ENCODE measurements around the gene GPATCH2L.

GPATCH2L gene

GRCh38 chr14:76115010-76115422 lies 36.7 kb upstream of the GPATCH2L start:
- TF ChIP-seq ZFX (IDR thresholded peaks at IDR 0.05; ENCODE audit: borderline replicate concordance): no peak
- TF ChIP-seq, protein P1, sequence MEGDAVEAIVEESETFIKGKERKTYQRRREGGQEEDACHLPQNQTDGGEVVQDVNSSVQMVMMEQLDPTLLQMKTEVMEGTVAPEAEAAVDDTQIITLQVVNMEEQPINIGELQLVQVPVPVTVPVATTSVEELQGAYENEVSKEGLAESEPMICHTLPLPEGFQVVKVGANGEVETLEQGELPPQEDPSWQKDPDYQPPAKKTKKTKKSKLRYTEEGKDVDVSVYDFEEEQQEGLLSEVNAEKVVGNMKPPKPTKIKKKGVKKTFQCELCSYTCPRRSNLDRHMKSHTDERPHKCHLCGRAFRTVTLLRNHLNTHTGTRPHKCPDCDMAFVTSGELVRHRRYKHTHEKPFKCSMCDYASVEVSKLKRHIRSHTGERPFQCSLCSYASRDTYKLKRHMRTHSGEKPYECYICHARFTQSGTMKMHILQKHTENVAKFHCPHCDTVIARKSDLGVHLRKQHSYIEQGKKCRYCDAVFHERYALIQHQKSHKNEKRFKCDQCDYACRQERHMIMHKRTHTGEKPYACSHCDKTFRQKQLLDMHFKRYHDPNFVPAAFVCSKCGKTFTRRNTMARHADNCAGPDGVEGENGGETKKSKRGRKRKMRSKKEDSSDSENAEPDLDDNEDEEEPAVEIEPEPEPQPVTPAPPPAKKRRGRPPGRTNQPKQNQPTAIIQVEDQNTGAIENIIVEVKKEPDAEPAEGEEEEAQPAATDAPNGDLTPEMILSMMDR (IDR thresholded peaks at IDR 0.05): no peak
- H3K27ac ChIP-seq: no peak overlapping the region

DNA sequence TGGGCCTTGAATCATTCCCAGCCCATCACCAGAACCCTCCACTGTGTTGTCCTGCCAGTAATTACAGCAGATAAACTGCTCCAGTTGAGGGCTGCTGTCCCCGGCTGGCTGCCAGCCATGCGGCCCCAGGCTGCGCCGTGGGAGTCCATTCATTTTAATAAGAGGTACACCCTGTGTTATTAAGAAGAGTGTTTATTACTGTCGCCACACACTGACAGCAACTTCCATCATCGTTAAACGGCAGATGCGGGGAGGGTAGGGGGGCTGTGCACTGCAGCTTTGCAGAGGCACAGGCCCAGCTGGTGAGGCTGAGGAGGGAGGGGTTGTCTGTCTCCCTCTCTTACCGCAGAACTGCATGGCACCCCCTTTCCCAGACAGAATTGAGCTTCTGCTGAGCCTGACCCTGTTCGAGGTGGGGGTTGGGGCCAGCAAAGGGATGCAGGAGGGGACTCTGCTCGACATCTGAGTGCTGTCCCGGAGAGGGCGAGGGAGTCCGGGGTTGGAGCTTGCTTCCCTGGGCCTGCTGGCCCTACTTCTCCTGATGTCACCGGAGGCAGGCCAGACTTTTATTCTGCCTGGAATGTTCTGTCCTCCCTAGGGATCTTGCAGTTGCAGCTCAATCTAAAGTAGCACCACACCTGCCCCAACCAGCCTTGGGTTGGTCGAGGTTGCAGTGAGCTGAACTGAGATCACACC lies 33.8 kb upstream of the GPATCH2L start:
- no peak for TF ChIP-seq ZFX (IDR thresholded peaks at IDR 0.05; ENCODE audit: borderline replicate concordance)
- TF ChIP-seq, protein P1 (IDR thresholded peaks at IDR 0.05): no peak
- H3K27ac ChIP-seq: no peak overlapping the region

GRCh38 chr14:76118594-76118993 lies 33.1 kb upstream of the GPATCH2L start:
- TF ChIP-seq, protein P1 (IDR thresholded peaks at IDR 0.05): no peak
- TF ChIP-seq ZFX (IDR thresholded peaks at IDR 0.05; ENCODE audit: borderline replicate concordance): no peak
- no peak overlapping the region for H3K27ac ChIP-seq

DNA sequence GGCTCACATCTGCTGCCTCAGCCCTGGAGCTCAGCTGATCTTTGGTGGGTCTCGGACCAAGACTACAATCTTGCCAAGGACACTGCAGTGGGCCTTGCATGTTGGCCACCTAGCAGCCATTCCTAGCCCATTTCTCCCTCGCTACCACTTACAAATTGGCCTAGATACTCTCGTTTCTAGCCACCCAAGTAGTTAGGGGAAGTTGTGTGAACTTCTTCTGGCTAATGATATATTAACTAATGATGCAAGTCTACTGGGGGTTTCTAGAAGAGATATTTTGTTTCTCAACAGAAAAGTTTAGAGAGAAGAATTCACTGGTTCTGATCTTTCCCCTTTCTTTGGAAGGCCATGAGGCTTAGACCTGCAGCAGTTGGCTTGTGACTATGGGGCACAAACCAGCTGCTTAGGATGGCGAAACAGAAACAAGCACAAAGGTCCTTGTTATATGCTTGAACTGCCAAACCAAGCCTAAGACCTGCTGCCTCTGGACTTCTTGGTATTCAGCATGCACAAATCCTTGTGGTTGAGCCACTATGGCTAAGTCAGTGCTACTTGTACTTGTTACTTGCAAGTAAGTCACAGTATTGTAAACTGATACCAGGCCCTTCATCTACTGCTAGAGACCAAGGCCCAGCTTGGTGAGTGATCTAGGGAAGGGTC lies 30.5 kb upstream of the GPATCH2L start:
- no peak for TF ChIP-seq ZFX (IDR thresholded peaks at IDR 0.05; ENCODE audit: borderline replicate concordance)
- TF ChIP-seq, protein P1 (IDR thresholded peaks at IDR 0.05): no peak
- no peak overlapping the region for H3K27ac ChIP-seq

DNA sequence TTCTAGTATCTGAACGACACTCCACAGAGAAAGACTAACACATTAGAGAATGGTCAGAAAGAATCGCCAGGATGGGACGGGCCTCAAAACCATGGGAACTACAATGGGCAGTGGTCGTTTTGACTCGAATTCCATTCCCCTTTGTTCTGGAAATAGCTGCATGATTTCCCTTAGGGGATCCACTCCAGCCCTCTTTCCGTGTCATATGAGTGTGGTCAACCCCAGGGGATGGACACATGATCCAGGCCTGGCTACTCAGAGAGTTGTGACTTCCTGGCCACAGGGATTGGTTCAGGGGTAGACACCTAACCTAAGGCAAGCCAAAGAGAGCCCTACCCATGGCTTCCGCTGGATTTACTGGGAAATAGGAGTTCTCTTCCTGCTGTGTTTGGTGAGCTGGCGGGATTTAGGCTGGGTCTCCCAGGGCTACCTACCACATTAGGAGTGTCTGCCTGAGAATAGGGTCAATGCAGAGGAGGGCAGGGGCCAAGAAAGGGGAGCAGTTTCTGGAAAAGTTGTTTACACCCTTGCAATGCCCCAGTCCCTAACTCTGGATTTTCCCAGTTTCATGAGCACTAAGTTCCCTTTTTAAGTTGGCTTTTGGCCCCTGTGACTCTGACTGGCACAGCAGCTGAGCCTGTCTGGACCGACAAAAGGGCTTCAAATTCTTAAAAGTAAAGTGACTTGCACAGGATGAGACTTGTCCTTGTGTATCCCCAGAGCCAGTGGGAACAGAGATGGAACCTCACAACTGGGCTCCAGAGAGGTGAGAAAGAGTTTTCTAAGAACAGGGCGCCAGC lies 28.1 kb upstream of the GPATCH2L start:
- TF ChIP-seq, protein P1 (IDR thresholded peaks at IDR 0.05): no peak
- no peak for TF ChIP-seq ZFX (IDR thresholded peaks at IDR 0.05; ENCODE audit: borderline replicate concordance)

GRCh38 chr14:76125511-76125910 lies 26.2 kb upstream of the GPATCH2L start:
- TF ChIP-seq ZFX (IDR thresholded peaks at IDR 0.05; ENCODE audit: borderline replicate concordance): no peak
- TF ChIP-seq, protein P1 (IDR thresholded peaks at IDR 0.05): no peak
- H3K27ac ChIP-seq: no peak overlapping the region

More for the DNA sequence above, 28.1 kb upstream of the GPATCH2L start:
- no peak overlapping the region for H3K27ac ChIP-seq
